Thymus (tissue), 14 donors: ENCODE measurements around the gene PES1. TPM values are rescaled to one million over a fixed set of nuclear protein-coding genes. Genes with fewer than 3 reads are reported as not detected.

Experiments
- DNase-seq, 9 donors: peaks; one replicate each; pipeline ENCODE4 v3.0.0-alpha.2; 2013; ENCODE audit warnings: low spot score in 9 of 9, low read depth in 6 of 9, missing footprints in 1 of 9
- H3K27ac ChIP-seq, 2 donors: one replicate each; pipeline ENCODE4 v1.5.1; 2013; ENCODE audit warnings: control low read depth in 1 of 2, low read depth in 1 of 2, low read length in 1 of 2, mild to moderate bottlenecking in 1 of 2, moderate library complexity in 1 of 2
- H3K27me3 ChIP-seq, 2 donors: one replicate each; pipeline ENCODE4 v1.5.1; 2013; ENCODE audit warnings: low read length in 1 of 2; ENCODE audit not compliant: control insufficient read depth in 2 of 2, insufficient read depth in 1 of 2
- H3K36me3 ChIP-seq, 2 donors: one replicate each; pipeline ENCODE4 v1.5.1; 2013; ENCODE audit warnings: low read length in 1 of 2, mild to moderate bottlenecking in 1 of 2, moderate library complexity in 1 of 2; ENCODE audit not compliant: control insufficient read depth in 2 of 2, insufficient read depth in 2 of 2
- H3K4me1 ChIP-seq, 2 donors: one replicate each; pipeline ENCODE4 v1.5.1; 2013; ENCODE audit warnings: low read length in 2 of 2; ENCODE audit not compliant: control insufficient read depth in 2 of 2, insufficient read depth in 2 of 2
- H3K4me3 ChIP-seq, 2 donors: one replicate each; pipeline ENCODE4 v1.5.1; 2013; ENCODE audit warnings: low read length in 2 of 2, control low read depth in 1 of 2, mild to moderate bottlenecking in 1 of 2
- H3K9me3 ChIP-seq, 2 donors: one replicate each; pipeline ENCODE4 v1.5.1; 2013; ENCODE audit warnings: low read length in 1 of 2, mild to moderate bottlenecking in 1 of 2; ENCODE audit not compliant: control insufficient read depth in 2 of 2, insufficient read depth in 1 of 2
- WGBS: extraction: QIAGEN DNeasy Blood & Tissue Kit; methylation state at CpG from one replicate; pipeline ENCODE4 v1.1.7; 2013; 5-methylcytosine and 5-hydroxymethylcytosine counted together
- long read RNA-seq, 10 donors: transcript quantifications; one replicate each; lab custom pipeline, GENCODE V29; 2026
- polyA plus RNA-seq: library from polyadenylated mRNA; stranded (reverse); fragments of 200-250 nt; gene quantifications from one replicate; pipeline ENCODE4 v1.2.3, GENCODE V29; 2013
- total RNA-seq: library from RNA; stranded (reverse); fragments of 120-200 nt; gene quantifications from one replicate; pipeline ENCODE4 v1.2.4, GENCODE V29; 2013
- donor health status: healthy.

PES1 gene
- total RNA-seq (53.3 TPM), polyA plus RNA-seq (48.7 TPM)
- long read RNA-seq, donor 1: 0 reads
- long read RNA-seq, donor 2, transcript PES1-202 (15 exons, 2,295 nt): major isoform, 23 of 30 reads
- long read RNA-seq, donor 2, partial matches to known transcripts: 6 of 30 reads
- long read RNA-seq, donor 2, other reads (novel, unspliced or antisense): 0 of 30 reads
- long read RNA-seq, donor 3, transcript PES1-202 (15 exons, 2,295 nt): major isoform, 17 of 23 reads
- long read RNA-seq, donor 3, partial matches to known transcripts: 0 of 23 reads
- long read RNA-seq, donor 3, other reads (novel, unspliced or antisense): 0 of 23 reads
- long read RNA-seq, donor 4, partial matches to known transcripts: 0 of 2 reads
- long read RNA-seq, donor 4, other reads (novel, unspliced or antisense): 0 of 2 reads
- long read RNA-seq, donor 5, transcript PES1-202 (15 exons, 2,295 nt): major isoform, 8 of 29 reads
- long read RNA-seq, donor 5, partial matches to known transcripts: 15 of 29 reads
- long read RNA-seq, donor 5, other reads (novel, unspliced or antisense): 0 of 29 reads
- long read RNA-seq, donor 6, transcript PES1-202 (15 exons, 2,295 nt): major isoform, 12 of 14 reads
- long read RNA-seq, donor 6, partial matches to known transcripts: 0 of 14 reads
- long read RNA-seq, donor 6, other reads (novel, unspliced or antisense): 0 of 14 reads
- long read RNA-seq, donor 7, partial matches to known transcripts: 0 of 3 reads
- long read RNA-seq, donor 7, other reads (novel, unspliced or antisense): 0 of 3 reads
- long read RNA-seq, donor 8, transcript PES1-202 (15 exons, 2,295 nt): major isoform, 5 of 8 reads
- long read RNA-seq, donor 8, partial matches to known transcripts: 0 of 8 reads
- long read RNA-seq, donor 8, other reads (novel, unspliced or antisense): 0 of 8 reads
- long read RNA-seq, donor 9, transcript PES1-202 (15 exons, 2,295 nt): major isoform, 7 of 8 reads
- long read RNA-seq, donor 9, partial matches to known transcripts: 0 of 8 reads
- long read RNA-seq, donor 9, other reads (novel, unspliced or antisense): 0 of 8 reads
- long read RNA-seq, donor 10, transcript PES1-202 (15 exons, 2,295 nt): major isoform, 6 of 10 reads
- long read RNA-seq, donor 10, partial matches to known transcripts: 0 of 10 reads
- long read RNA-seq, donor 10, other reads (novel, unspliced or antisense): 0 of 10 reads

GRCh38 chr22:30591588-30592359 is at the start of gene PES1:
TSS of gene PES1 (minus strand) at chr22:30591910. CDS start at chr22:30591833, 77 bp downstream.
- peak; percentile 96 to 99 (median 99) for DNase-seq
- peaks cover 9 to 10% of the 10 kb centered on the region in 2 donors for H3K4me1 ChIP-seq
- H3K27ac ChIP-seq: peak within 1 kb of the TSS in 1 of 2 donors; percentile 87
- peaks cover 24 to 25% of the 10 kb centered on the region in 2 donors for H3K36me3 ChIP-seq
- under 1% methylated on average over 49 of the region's 49 CpGs for WGBS
- peak within 1 kb of the TSS; percentile 64 to 67 for H3K4me3 ChIP-seq
- H3K27me3 ChIP-seq: peaks cover 0 to 14% of the 10 kb centered on the region in 2 donors
- no peaks in the 10 kb centered on the region for H3K9me3 ChIP-seq

DNA sequence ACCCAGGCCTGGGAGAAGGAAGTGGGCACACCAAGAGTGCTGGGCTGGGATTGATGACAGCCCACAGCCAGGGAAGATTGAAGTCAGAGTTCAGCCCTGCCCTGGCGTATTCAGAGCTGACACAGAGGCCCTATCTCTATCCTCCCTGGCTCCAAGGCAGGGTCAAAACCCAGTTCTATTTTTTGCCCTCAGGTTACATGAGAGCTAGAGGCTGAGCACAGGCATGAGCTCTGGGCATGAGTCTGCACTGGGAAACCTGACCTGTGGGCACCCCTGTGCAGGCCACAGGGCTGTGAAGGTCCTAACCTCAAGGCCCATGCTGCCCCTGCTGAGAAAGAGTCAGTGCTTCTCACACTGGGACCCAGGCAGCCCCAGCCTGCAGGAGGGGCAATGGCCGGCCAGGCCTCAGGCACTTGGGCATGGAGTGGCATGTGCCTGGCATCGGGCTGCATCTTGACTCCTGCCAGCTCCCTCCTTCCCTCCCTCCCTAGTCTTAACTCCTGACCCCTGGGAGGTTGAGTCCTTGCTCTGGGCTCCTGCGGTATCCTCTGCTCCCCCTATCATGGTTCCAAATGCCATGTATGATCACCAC is 49.2 kb upstream of the PES1 start:
- H3K4me3 ChIP-seq: no peak overlapping the region
- H3K4me1 ChIP-seq: peaks cover 5 to 8% of the 10 kb centered on the region in 2 donors
- H3K36me3 ChIP-seq: no peaks in the 10 kb centered on the region
- H3K27me3 ChIP-seq: peaks cover 0 to 10% of the 10 kb centered on the region in 2 donors
- no peak overlapping the region for H3K27ac ChIP-seq
- no peaks in the 10 kb centered on the region for H3K9me3 ChIP-seq
- WGBS: over 99% methylated on average over 4 of the region's 4 CpGs
- DNase-seq: no peak

- 95% methylated on average over 4 of the region's 4 CpGs for WGBS
- Histone ChIP-seq H3K9me3 (no peaks in the 10 kb centered on the region), H3K4me1 (peaks cover 7 to 8% of the 10 kb centered on the region in 2 donors), H3K27ac (no peak overlapping the region), H3K4me3 (no peak overlapping the region), H3K36me3 (no peaks in the 10 kb centered on the region), H3K27me3 (peaks cover 0 to 11% of the 10 kb centered on the region in 2 donors)
- no peak for DNase-seq
These were observed 48.7 kb upstream of the PES1 start for GRCh38 chr22:30640361-30640760.

GRCh38 chr22:30637701-30638114 is 46.0 kb upstream of the PES1 start:
- 95% methylated on average over 1 of the region's 1 CpG for WGBS

DNA sequence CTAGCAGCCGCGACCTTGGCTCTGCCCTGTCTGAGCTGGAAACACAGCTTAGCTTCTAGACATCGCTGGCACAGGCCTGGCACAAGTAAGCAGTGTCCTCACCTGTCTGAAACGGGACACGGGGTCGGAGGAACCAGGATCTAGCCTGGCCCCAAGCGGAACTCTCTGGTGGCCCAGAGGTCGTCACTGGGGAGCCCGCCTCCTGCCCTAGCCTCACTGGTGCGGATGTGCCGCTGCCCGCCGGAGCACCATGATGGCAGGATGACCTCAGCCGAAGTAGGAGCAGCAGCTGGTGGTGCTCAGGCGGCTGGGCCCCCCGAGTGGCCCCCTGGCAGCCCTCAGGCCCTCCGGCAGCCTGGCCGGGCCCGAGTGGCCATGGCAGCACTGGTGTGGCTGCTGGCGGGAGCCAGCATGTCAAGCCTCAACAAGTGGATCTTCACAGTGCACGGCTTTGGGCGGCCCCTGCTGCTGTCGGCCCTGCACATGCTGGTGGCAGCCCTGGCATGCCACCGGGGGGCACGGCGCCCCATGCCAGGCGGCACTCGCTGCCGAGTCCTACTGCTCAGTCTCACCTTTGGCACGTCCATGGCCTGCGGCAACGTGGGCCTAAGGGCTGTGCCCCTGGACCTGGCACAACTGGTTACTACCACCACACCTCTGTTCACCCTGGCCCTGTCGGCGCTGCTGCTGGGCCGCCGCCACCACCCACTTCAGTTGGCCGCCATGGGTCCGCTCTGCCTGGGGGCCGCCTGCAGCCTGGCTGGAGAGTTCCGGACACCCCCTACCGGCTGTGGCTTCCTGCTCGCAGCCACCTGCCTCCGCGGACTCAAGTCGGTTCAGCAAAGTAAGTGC is 44.7 kb upstream of the PES1 start:
- H3K36me3 ChIP-seq: no peaks in the 10 kb centered on the region
- peaks cover 0 to 18% of the 10 kb centered on the region in 2 donors for H3K27me3 ChIP-seq
- H3K4me3 ChIP-seq: peak overlapping the region; percentile 35 to 58
- H3K27ac ChIP-seq: no peak overlapping the region
- H3K4me1 ChIP-seq: peaks cover 13 to 19% of the 10 kb centered on the region in 2 donors
- no peaks in the 10 kb centered on the region for H3K9me3 ChIP-seq
- 76% methylated on average over 45 of the region's 45 CpGs for WGBS
- peak in 1 of 9 donors; percentile 5 for DNase-seq

More at GRCh38 chr22:30637701-30638114, 46.0 kb upstream of the PES1 start:
- no peak for DNase-seq
- H3K36me3 ChIP-seq: no peaks in the 10 kb centered on the region
- H3K4me3 ChIP-seq: no peak overlapping the region
- no peak overlapping the region for H3K27ac ChIP-seq
- peaks cover 13 to 19% of the 10 kb centered on the region in 2 donors for H3K4me1 ChIP-seq
- peaks cover 0 to 18% of the 10 kb centered on the region in 2 donors for H3K27me3 ChIP-seq
- no peaks in the 10 kb centered on the region for H3K9me3 ChIP-seq

DNA sequence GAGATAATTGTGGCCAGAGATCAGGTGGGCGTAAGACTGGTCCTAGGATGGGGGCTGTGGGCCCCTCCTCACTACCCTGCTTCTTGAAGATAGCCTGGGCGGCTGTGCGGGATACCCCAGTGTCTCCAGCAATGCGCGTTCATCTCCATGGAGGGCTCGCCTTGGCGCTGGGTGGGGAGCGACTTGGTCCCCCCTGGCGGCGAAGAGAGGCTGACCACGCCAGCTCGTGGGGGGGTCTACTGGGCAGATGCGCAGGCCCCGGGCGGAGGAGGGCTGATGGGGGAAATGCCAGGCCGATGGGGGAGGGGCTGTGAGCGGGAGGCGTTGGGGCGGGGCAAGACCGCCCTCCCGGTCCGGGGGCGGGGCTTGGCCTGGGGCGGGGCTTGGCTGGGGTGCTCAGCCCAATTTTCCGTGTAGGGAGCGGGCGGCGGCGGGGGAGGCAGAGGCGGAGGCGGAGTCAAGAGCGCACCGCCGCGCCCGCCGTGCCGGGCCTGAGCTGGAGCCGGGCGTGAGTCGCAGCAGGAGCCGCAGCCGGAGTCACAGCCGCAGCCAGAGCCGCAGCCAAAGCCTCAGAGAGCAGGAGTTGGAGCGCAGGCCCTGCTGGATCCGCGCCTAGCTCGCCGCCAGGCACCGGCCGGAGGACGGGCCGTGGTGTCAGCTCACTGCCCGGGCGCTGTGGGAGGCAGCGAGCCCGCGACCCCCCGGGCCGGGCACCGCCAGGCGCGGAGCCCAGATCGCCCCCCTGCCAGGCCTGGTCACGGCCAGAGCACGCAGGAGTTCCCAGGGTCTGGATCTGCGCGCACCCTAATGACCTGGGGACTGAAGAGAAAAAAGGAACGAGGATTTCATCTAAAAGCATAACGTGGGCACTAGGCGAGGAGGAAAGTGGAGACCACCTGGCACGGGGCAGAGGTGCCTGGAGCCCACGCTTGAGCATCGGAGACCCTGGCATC is 43.8 kb upstream of the PES1 start, which contains the start of gene SLC35E4:
SLC35E4 (plus strand) TSS at position 509 of the 953 bp plus-strand sequence. CDS start 670 bp downstream, outside the sequence.
- Histone ChIP-seq H3K27ac (peak within 1 kb of the TSS; percentile 55 to 86), H3K36me3 (no peaks in the 10 kb centered on the region), H3K27me3 (peaks cover 0 to 18% of the 10 kb centered on the region in 2 donors), H3K4me1 (peaks cover 13 to 19% of the 10 kb centered on the region in 2 donors), H3K9me3 (no peaks in the 10 kb centered on the region), H3K4me3 (peak within 1 kb of the TSS; percentile 47 to 58)
- DNase-seq: peak; percentile 39 to 91 (median 84)
- 1% methylated on average over 75 of the region's 75 CpGs for WGBS
